ENCODE results near the gene RALGAPA2. TPM values are rescaled to one million over a fixed set of nuclear protein-coding genes. Genes with fewer than 3 reads are reported as not detected.

Gene RALGAPA2
- total RNA-seq, 1 experiment from 2014 or later = 26.3 TPM

GRCh38 chr20:20604907-20605306 lies 107.5 kb downstream of the RALGAPA2 start:
- Mint-ChIP-seq H3K27ac (ENCODE audit: unreplicated experiment) (no peak overlapping the region), H3K4me1 (ENCODE audit: low read depth, unreplicated experiment) (no peaks in the 10 kb centered on the region), H3K27me3 (ENCODE audit: unreplicated experiment) (no peaks in the 10 kb centered on the region), H3K4me3 (ENCODE audit: low read depth, unreplicated experiment) (no peak overlapping the region), H3K9me3 (ENCODE audit: low read depth, unreplicated experiment) (no peaks in the 10 kb centered on the region), H3K36me3 (ENCODE audit: insufficient read depth, unreplicated experiment) (peaks cover 5% of the 10 kb centered on the region)
- no TSS peak for BruUV-seq (replicated peaks)
- CTCF ChIA-PET = no interaction called here
- intact Hi-C loops (cut with micrococcal nuclease; ENCODE audit: unreplicated experiment) = no loop called here
- DNase-seq = no peak
- TF ChIP-seq, protein P1, sequence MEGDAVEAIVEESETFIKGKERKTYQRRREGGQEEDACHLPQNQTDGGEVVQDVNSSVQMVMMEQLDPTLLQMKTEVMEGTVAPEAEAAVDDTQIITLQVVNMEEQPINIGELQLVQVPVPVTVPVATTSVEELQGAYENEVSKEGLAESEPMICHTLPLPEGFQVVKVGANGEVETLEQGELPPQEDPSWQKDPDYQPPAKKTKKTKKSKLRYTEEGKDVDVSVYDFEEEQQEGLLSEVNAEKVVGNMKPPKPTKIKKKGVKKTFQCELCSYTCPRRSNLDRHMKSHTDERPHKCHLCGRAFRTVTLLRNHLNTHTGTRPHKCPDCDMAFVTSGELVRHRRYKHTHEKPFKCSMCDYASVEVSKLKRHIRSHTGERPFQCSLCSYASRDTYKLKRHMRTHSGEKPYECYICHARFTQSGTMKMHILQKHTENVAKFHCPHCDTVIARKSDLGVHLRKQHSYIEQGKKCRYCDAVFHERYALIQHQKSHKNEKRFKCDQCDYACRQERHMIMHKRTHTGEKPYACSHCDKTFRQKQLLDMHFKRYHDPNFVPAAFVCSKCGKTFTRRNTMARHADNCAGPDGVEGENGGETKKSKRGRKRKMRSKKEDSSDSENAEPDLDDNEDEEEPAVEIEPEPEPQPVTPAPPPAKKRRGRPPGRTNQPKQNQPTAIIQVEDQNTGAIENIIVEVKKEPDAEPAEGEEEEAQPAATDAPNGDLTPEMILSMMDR (IDR thresholded peaks at IDR 0.05; ENCODE audit: unreplicated experiment) = no peak

DNA sequence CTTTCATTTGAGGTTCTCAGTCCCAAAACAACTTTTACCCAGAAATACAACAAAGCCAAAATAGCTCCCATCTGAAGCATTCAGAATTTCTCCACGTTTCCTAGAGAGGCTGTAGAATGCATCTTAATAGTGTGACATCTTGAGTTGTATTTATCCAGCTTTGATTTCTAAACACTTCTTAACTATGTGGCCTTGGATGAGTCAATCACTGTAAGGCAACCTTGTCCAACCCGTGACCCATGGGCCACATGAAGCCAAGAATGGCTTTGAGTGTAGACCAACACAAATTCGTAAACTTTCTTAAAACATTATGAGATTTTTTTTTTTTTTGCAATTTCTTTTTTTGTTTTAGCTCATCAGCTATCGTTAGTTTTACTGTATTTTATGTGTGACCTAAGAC lies 108.1 kb downstream of the RALGAPA2 start:
- BruUV-seq (replicated peaks) = no TSS peak
- H3K9me3 Mint-ChIP-seq (ENCODE audit: low read depth, unreplicated experiment) = no peaks in the 10 kb centered on the region
- no peaks in the 10 kb centered on the region for H3K27me3 Mint-ChIP-seq (ENCODE audit: unreplicated experiment)
- H3K4me3 Mint-ChIP-seq (ENCODE audit: low read depth, unreplicated experiment) = no peak overlapping the region
- intact Hi-C loops (cut with micrococcal nuclease; ENCODE audit: unreplicated experiment) = no loop called here
- no peak overlapping the region for H3K27ac Mint-ChIP-seq (ENCODE audit: unreplicated experiment)
- TF ChIP-seq, protein P1 (IDR thresholded peaks at IDR 0.05; ENCODE audit: unreplicated experiment) = no peak
- DNase-seq = no peak
- H3K36me3 Mint-ChIP-seq (ENCODE audit: insufficient read depth, unreplicated experiment) = peaks cover 5% of the 10 kb centered on the region
- no peaks in the 10 kb centered on the region for H3K4me1 Mint-ChIP-seq (ENCODE audit: low read depth, unreplicated experiment)
- CTCF ChIA-PET = no interaction called here

- intact Hi-C loops (cut with micrococcal nuclease; ENCODE audit: unreplicated experiment) = no loop called here
- Mint-ChIP-seq H3K27ac (ENCODE audit: unreplicated experiment) (no peak overlapping the region), H3K36me3 (ENCODE audit: insufficient read depth, unreplicated experiment) (peaks cover 5% of the 10 kb centered on the region), H3K4me1 (ENCODE audit: low read depth, unreplicated experiment) (no peaks in the 10 kb centered on the region), H3K4me3 (ENCODE audit: low read depth, unreplicated experiment) (no peak overlapping the region), H3K27me3 (ENCODE audit: unreplicated experiment) (no peaks in the 10 kb centered on the region), H3K9me3 (ENCODE audit: low read depth, unreplicated experiment) (no peaks in the 10 kb centered on the region)
- CTCF ChIA-PET = no interaction called here
- TF ChIP-seq, protein P1 (IDR thresholded peaks at IDR 0.05; ENCODE audit: unreplicated experiment) = no peak
- no TSS peak for BruUV-seq (replicated peaks)
- no peak for DNase-seq
Measured at GRCh38 chr20:20603339-20603990, 109.0 kb downstream of the RALGAPA2 start.

DNA sequence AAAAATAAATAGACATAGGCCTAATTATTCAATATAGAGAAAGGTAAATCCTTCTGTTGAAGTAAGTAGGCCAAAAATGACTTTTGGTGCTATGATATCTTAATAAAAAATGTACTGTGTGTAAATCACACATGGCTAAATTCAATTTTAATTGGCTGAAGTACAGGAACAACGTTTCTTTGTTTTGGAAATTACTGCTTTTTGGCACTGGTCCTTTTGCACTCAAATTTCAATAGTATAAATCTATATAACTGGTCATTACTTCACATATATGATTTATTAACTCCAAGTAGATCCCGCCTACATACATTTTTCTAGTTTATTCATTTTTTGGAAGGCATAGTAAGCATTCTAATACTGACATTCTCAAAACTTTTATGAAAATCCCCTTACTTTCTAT lies 114.5 kb downstream of the RALGAPA2 start:
- CTCF ChIA-PET = no interaction called here
- H3K9me3 Mint-ChIP-seq (ENCODE audit: low read depth, unreplicated experiment) = no peaks in the 10 kb centered on the region
- DNase-seq = no peak
- no TSS peak for BruUV-seq (replicated peaks)
- intact Hi-C loops (cut with micrococcal nuclease; ENCODE audit: unreplicated experiment) = no loop called here
- no peaks in the 10 kb centered on the region for H3K4me1 Mint-ChIP-seq (ENCODE audit: low read depth, unreplicated experiment)
- no peak overlapping the region for H3K27ac Mint-ChIP-seq (ENCODE audit: unreplicated experiment)
- H3K4me3 Mint-ChIP-seq (ENCODE audit: low read depth, unreplicated experiment) = no peak overlapping the region
- no peaks in the 10 kb centered on the region for H3K27me3 Mint-ChIP-seq (ENCODE audit: unreplicated experiment)
- TF ChIP-seq, protein P1 (IDR thresholded peaks at IDR 0.05; ENCODE audit: unreplicated experiment) = no peak
- peaks cover 5% of the 10 kb centered on the region for H3K36me3 Mint-ChIP-seq (ENCODE audit: insufficient read depth, unreplicated experiment)

Measured in Calu3 (cell line).